IMR-90 (cell line): ENCODE data around the gene SHC1. TPM values are rescaled to one million over a fixed set of nuclear protein-coding genes. Genes with fewer than 3 reads are reported as not detected.

ENCODE experiments used
- ATAC-seq: fragments of 200-7000 bp; cut with Tn5 transposase; 2 replicates; pipeline ENCODE4 v1.9.1; 2020; ENCODE audit warnings: low read depth, mild to moderate bottlenecking, moderate library complexity
- BruUV-seq: library from RNA; stranded (reverse); fragments of 400-500 nt; replicated peaks from 2 replicates; lab custom pipeline; 2021; lab: Mats Ljungman, UMichigan
- CTCF ChIA-PET: fragments of 300-600 bp; formaldehyde crosslinking; extraction: SDS; loops from one replicate; lab custom pipeline; 2021; ENCODE audit warnings: antibody characterized with exemption; lab: Yijun Ruan, JAX
- POLR2A ChIA-PET: fragments of 300-600 bp; sonication (Branson Sonifier 250); formaldehyde crosslinking; loops from one replicate; lab custom pipeline; 2022; ENCODE audit warnings: antibody characterized with exemption; ENCODE audit not compliant: unreplicated experiment; lab: Charles Lee
- DNase-seq: peaks from one replicate; pipeline ENCODE4 v3.0.0; 2013
- H2AFZ ChIP-seq: replicated peaks from 2 replicates; pipeline ENCODE3; 2013; ENCODE audit warnings: low read length, mild to moderate bottlenecking; ENCODE audit not compliant: poor library complexity
- H2AK5ac ChIP-seq: 2 replicates; pipeline ENCODE4 v1.6.1; 2013; ENCODE audit warnings: low read depth, low read length, inconsistent platforms
- H2AK9ac ChIP-seq: replicated peaks from 2 replicates; pipeline ENCODE3; 2013; ENCODE audit warnings: mild to moderate bottlenecking, low read depth, low read length, moderate library complexity; ENCODE audit not compliant: poor library complexity
- H2BK120ac ChIP-seq: 2 replicates; pipeline ENCODE4 v1.6.1; 2013; ENCODE audit warnings: low read depth, low read length, inconsistent platforms
- H2BK15ac ChIP-seq: 3 replicates; pipeline ENCODE4 v1.6.1; 2013; ENCODE audit warnings: low read depth, low read length, inconsistent platforms
- H2BK20ac ChIP-seq: 2 replicates; pipeline ENCODE4 v1.6.1; 2013; ENCODE audit warnings: low read depth, mild to moderate bottlenecking, inconsistent platforms, low read length, moderate library complexity
- H2BK5ac ChIP-seq: 2 replicates; pipeline ENCODE4 v1.6.1; 2013; ENCODE audit warnings: mild to moderate bottlenecking, low read depth, low read length, inconsistent platforms; ENCODE audit not compliant: poor library complexity, severe bottlenecking
- H3K14ac ChIP-seq: replicated peaks from 2 replicates; pipeline ENCODE4 v1.6.1; 2013; ENCODE audit warnings: low read depth, low read length, inconsistent platforms
- H3K18ac ChIP-seq: 2 replicates; pipeline ENCODE4 v1.6.1; 2013; ENCODE audit warnings: low read depth, low read length, control low read depth
- H3K23ac ChIP-seq: 2 replicates; pipeline ENCODE4 v1.6.1; 2013; ENCODE audit warnings: low read depth, low read length, inconsistent platforms
- H3K27ac ChIP-seq: 2 replicates; pipeline ENCODE4 v1.5.1; 2013; ENCODE audit warnings: mild to moderate bottlenecking, control low read depth, low read length; ENCODE audit not compliant: insufficient read depth
- H3K27me3 ChIP-seq: 2 replicates; pipeline ENCODE4 v1.6.1; 2013; ENCODE audit warnings: low read length; ENCODE audit not compliant: control insufficient read depth, insufficient read depth
- H3K36me3 ChIP-seq: 2 replicates; pipeline ENCODE4 v1.6.1; 2013; ENCODE audit warnings: low read length, mixed read lengths; ENCODE audit not compliant: control insufficient read depth, insufficient read depth
- H3K4ac ChIP-seq: 2 replicates; pipeline ENCODE4 v1.6.1; 2013; ENCODE audit warnings: low read depth, low read length, inconsistent platforms
- H3K4me1 ChIP-seq: 2 replicates; pipeline ENCODE4 v1.6.1; 2013; ENCODE audit warnings: low read length, mixed read lengths; ENCODE audit not compliant: control insufficient read depth, insufficient read depth
- H3K4me2 ChIP-seq: 2 replicates; pipeline ENCODE4 v1.6.1; 2013; ENCODE audit warnings: low read depth, mild to moderate bottlenecking, control low read depth, low read length, moderate library complexity
- H3K4me3 ChIP-seq: 2 replicates; pipeline ENCODE4 v1.5.1; 2013; ENCODE audit warnings: low read depth, mild to moderate bottlenecking, control low read depth, low read length, moderate library complexity; ENCODE audit not compliant: insufficient read depth
- H3K56ac ChIP-seq: 2 replicates; pipeline ENCODE4 v1.6.1; 2013; ENCODE audit warnings: low read length, inconsistent platforms; ENCODE audit not compliant: insufficient read depth; ENCODE audit errors: extremely low read depth
- H3K79me1 ChIP-seq, 2 experiments: 2 replicates each; pipeline ENCODE4 v1.6.1; 2013; ENCODE audit warnings: low read length in 2 of 2, inconsistent platforms in 1 of 2, low read depth in 1 of 2
- H3K9ac ChIP-seq: 2 replicates; pipeline ENCODE4 v1.6.1; 2013; ENCODE audit warnings: low read depth, low read length, control low read depth
- H3K9me1 ChIP-seq: 2 replicates; pipeline ENCODE4 v1.6.1; 2013; ENCODE audit warnings: low read length, inconsistent platforms; ENCODE audit not compliant: insufficient read depth
- H3K9me3 ChIP-seq: 2 replicates; pipeline ENCODE4 v1.6.1; 2013; ENCODE audit warnings: low read length; ENCODE audit not compliant: control insufficient read depth, insufficient read depth
- H4K20me1 ChIP-seq: 2 replicates; pipeline ENCODE4 v1.6.1; 2013; ENCODE audit warnings: low read length, inconsistent platforms; ENCODE audit not compliant: insufficient read depth
- H4K5ac ChIP-seq: 2 replicates; pipeline ENCODE4 v1.6.1; 2013; ENCODE audit warnings: mild to moderate bottlenecking, low read depth, low read length, control low read depth
- H4K8ac ChIP-seq, 2 experiments: 2 replicates each; pipeline ENCODE4 v1.6.1; 2013; ENCODE audit warnings: low read depth in 2 of 2, low read length in 2 of 2, control low read depth in 1 of 2, inconsistent platforms in 1 of 2
- H4K91ac ChIP-seq: 2 replicates; pipeline ENCODE4 v1.6.1; 2013; ENCODE audit warnings: low read depth, low read length, inconsistent platforms; ENCODE audit not compliant: insufficient read depth
- BHLHE40 ChIP-seq: fragments of 150-350 bp; IDR thresholded peaks from 2 replicates; pipeline ENCODE4 v1.6.1; 2016; ENCODE audit warnings: mild to moderate bottlenecking, low read depth, low read length
- CHD1 ChIP-seq: IDR thresholded peaks from 2 replicates; pipeline ENCODE4 v1.6.1; 2012; ENCODE audit warnings: low read depth, low read length, improper control_type of control experiment
- MAZ ChIP-seq: IDR thresholded peaks from 2 replicates; pipeline ENCODE4 v1.6.1; 2012; ENCODE audit warnings: low read depth, mild to moderate bottlenecking, low read length, improper control_type of control experiment, moderate library complexity, borderline replicate concordance
- NFE2L2 ChIP-seq: fragments of 150-350 bp; IDR thresholded peaks from 2 replicates; pipeline ENCODE4 v1.6.1; 2016; ENCODE audit warnings: low read depth, mild to moderate bottlenecking, low read length
- POLR2A ChIP-seq: IDR thresholded peaks from 2 replicates; pipeline ENCODE4 v1.6.1; 2012; ENCODE audit warnings: mild to moderate bottlenecking, low read depth, low read length
- RAD21 ChIP-seq: IDR thresholded peaks from 2 replicates; pipeline ENCODE4 v1.6.1; 2012; ENCODE audit warnings: low read length, improper control_type of control experiment
- RFX5 ChIP-seq: IDR thresholded peaks from 2 replicates; pipeline ENCODE4 v1.8.0; 2012; ENCODE audit warnings: low read depth, mild to moderate bottlenecking, low read length, moderate library complexity
- SMC3 ChIP-seq: fragments of 150-350 bp; IDR thresholded peaks from 2 replicates; pipeline ENCODE4 v1.6.1; 2016; ENCODE audit warnings: low read depth, mild to moderate bottlenecking, antibody characterized with exemption, low read length, moderate library complexity
- USF2 ChIP-seq: fragments of 150-350 bp; IDR thresholded peaks from 2 replicates; pipeline ENCODE4 v1.6.1; 2017; ENCODE audit warnings: mild to moderate bottlenecking, antibody characterized with exemption, low read length, low read depth
- WGBS, 2 experiments: methylation state at CpG; one replicate each; pipeline versions ENCODE4 v1.1.5 to v1.1.7; 2013; ENCODE audit warnings: missing lambda C conversion rate in 2 of 2; ENCODE audit not compliant: insufficient read length in 1 of 2; ENCODE audit errors: extremely low coverage in 2 of 2; 5-methylcytosine and 5-hydroxymethylcytosine counted together
- dilution Hi-C: fragments of 300-500 bp; cut with HindIII; formaldehyde crosslinking; loops from one replicate; pipeline ENCODE4 v1.14.3; 2018; ENCODE audit warnings: low sequenced_read_pairs; ENCODE audit not compliant: unreplicated experiment
- in situ Hi-C: fragments of 300-500 bp; cut with MboI; formaldehyde crosslinking; loops from 3 replicates; pipeline ENCODE4 v1.14.3; 2019; ENCODE audit warnings: low sequenced_read_pairs, inconsistent platforms, mixed read lengths
- intact Hi-C: fragments of 100-400 bp; cut with micrococcal nuclease; formaldehyde crosslinking; loops from 2 replicates; pipeline ENCODE4 v1.10.0; 2022
- polyA plus RNA-seq, 3 experiments: library from polyadenylated mRNA; depleted of rRNA; stranded (reverse); fragments of >200 nt; gene quantifications; 2 replicates each; pipeline ENCODE4 v1.2.3, GENCODE V29; 2012; ENCODE audit warnings: low replicate concordance in 1 of 3
- total RNA-seq: library from RNA; depleted of rRNA; stranded (reverse); fragments of >200 nt; gene quantifications from 2 replicates; pipeline ENCODE4 v1.2.3, GENCODE V29; 2012
- TF ChIP-seq, protein P1 (sequence below): conservative IDR thresholded peaks from 2 replicates; pipeline ENCODE4 v1.5.1; 2012; ENCODE audit warnings: mild to moderate bottlenecking, low read depth, low read length, improper control_type of control experiment

Gene SHC1
- total and polyA plus RNA-seq, 2 of the 4 experiments (the other 2 are of a cell fraction): 352 to 355 TPM

- TF ChIP-seq BHLHE40: no peak
- no peak for TF ChIP-seq NFE2L2
- TF ChIP-seq CHD1: 0 out of 2 replicates have a peak, but pooled peaks have one; percentile 48
- no peak for TF ChIP-seq SMC3
- no peak for TF ChIP-seq RAD21
- TF ChIP-seq USF2: no peak
- no peak for TF ChIP-seq RFX5
- TF ChIP-seq POLR2A: no peak; the same call in 1 of the 2 replicates
- TF ChIP-seq, protein P1, sequence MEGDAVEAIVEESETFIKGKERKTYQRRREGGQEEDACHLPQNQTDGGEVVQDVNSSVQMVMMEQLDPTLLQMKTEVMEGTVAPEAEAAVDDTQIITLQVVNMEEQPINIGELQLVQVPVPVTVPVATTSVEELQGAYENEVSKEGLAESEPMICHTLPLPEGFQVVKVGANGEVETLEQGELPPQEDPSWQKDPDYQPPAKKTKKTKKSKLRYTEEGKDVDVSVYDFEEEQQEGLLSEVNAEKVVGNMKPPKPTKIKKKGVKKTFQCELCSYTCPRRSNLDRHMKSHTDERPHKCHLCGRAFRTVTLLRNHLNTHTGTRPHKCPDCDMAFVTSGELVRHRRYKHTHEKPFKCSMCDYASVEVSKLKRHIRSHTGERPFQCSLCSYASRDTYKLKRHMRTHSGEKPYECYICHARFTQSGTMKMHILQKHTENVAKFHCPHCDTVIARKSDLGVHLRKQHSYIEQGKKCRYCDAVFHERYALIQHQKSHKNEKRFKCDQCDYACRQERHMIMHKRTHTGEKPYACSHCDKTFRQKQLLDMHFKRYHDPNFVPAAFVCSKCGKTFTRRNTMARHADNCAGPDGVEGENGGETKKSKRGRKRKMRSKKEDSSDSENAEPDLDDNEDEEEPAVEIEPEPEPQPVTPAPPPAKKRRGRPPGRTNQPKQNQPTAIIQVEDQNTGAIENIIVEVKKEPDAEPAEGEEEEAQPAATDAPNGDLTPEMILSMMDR: 0 out of 2 replicates have a peak, but pooled peaks have one; percentile 2
- TF ChIP-seq MAZ: no peak
- DNase-seq: peak; percentile 82
- H3K4me3 ChIP-seq: peak overlapping the region; percentile 59
- peak overlapping the region; percentile 44 for H2AK9ac ChIP-seq
- H3K23ac ChIP-seq: no peak overlapping the region; the same call in 1 of the 2 replicates
- intact Hi-C loops (loop anchor here (5.0 kb wide), 1 partner anchor 107 kb away; the partner anchor contains the start of gene EFNA4), dilution Hi-C loops (no loop called here), in situ Hi-C loops (loop anchor here (10.0 kb wide), 1 partner anchor 100 kb away; the partner anchor contains the start of gene ADAM15)
- peaks cover 14% of the 10 kb centered on the region for H4K20me1 ChIP-seq
- 6% methylated on average over 2 of the region's 4 CpGs; no CpG with 5 or more reads in 1 of the 2 experiments for WGBS, 2 experiments
- H4K91ac ChIP-seq: no peak overlapping the region
- POLR2A ChIA-PET: interaction anchor here (0.8 to 1.2 kb wide), 5 partner anchors 15 to 103 kb away, joined by 3 to 7 read pairs (median 4); partner anchors contain the start of gene PMVK
- ATAC-seq: peak; percentile 28
- H4K8ac ChIP-seq: no peak overlapping the region; a peak in 1 of 4 replicates
- H3K4me2 ChIP-seq: peak overlapping the region; percentile 90
- H2BK120ac ChIP-seq: no peak overlapping the region
- peaks cover 11% of the 10 kb centered on the region for H3K4me1 ChIP-seq
- H3K18ac ChIP-seq: no peak overlapping the region
- H2BK20ac ChIP-seq: no peak overlapping the region
- no peak overlapping the region for H3K27ac ChIP-seq
- H4K5ac ChIP-seq: no peak overlapping the region; the same call in 1 of the 2 replicates
- H3K27me3 ChIP-seq: no peaks in the 10 kb centered on the region
- H3K56ac ChIP-seq: no peak overlapping the region
- peaks cover 9% of the 10 kb centered on the region for H3K9me1 ChIP-seq
- H3K9ac ChIP-seq: peak overlapping the region; percentile 81
- H3K4ac ChIP-seq: peak overlapping the region; percentile 73; the same call in 1 of the 2 replicates
- no peak overlapping the region; the same call in 1 of the 2 replicates for H3K14ac ChIP-seq
- H2BK5ac ChIP-seq: no peak overlapping the region
- peak overlapping the region; percentile 35; the same call in 1 of the 2 replicates for H2AK5ac ChIP-seq
- H2BK15ac ChIP-seq: no peak overlapping the region
- H2AFZ ChIP-seq: peak overlapping the region; percentile 63
- peaks cover 8 to 47% of the 10 kb centered on the region in 2 experiments; a peak in 3 of 4 replicates for H3K79me1 ChIP-seq
- no TSS peak for BruUV-seq
- H3K9me3 ChIP-seq: no peaks in the 10 kb centered on the region
- CTCF ChIA-PET: interaction anchor here (0.7 to 1.5 kb wide), 6 partner anchors 18 to 408 kb away, joined by 3 to 7 read pairs (median 4); partner anchors contain the start of genes KRTCAP2 and PMVK
- H3K36me3 ChIP-seq: peaks cover 19% of the 10 kb centered on the region
These were observed 15.4 kb downstream of the SHC1 start for GRCh38 chr1:154955039-154955717.
